Stimulated activated CD4-positive, alpha-beta T cell treated with anti-CD3 and anti-CD28 coated beads, Interleukin-1b, Interleukin-23, amount 100 ng/mL, for 24 hours (primary cell): ENCODE results near the gene SCN8A.
"Not testable (repeated sequence)": the region's sequence is repeated elsewhere in the genome, so short reads cannot be mapped to it uniquely, and the experiment has no call there.

Experiments used
- DNase-seq, 4 experiments: peaks; one replicate each; pipeline ENCODE4 v3.0.0-alpha.2; 2020; ENCODE audit warnings: low read depth in 4 of 4, low spot score in 1 of 4

Gene SCN8A

DNA sequence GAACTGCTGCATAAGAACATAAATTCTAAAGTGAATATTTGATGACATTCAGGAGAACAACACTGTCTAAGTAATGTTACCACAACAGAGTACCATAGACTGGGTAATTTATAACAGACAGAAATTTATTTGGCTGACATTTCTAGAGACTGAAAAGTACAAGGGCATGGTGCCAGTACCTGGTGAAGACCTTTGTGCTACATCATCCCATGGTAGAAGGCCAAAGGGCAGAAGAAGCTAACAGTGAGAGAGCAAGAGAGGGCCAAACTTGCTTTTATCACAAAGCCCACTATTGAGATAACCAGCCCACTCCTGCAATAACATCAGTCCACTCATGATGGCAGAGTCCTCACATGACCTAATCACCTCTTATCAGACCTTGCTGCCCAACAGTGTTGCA, 168.7 kb downstream of the SCN8A start:
- DNase-seq, result no peak

DNA sequence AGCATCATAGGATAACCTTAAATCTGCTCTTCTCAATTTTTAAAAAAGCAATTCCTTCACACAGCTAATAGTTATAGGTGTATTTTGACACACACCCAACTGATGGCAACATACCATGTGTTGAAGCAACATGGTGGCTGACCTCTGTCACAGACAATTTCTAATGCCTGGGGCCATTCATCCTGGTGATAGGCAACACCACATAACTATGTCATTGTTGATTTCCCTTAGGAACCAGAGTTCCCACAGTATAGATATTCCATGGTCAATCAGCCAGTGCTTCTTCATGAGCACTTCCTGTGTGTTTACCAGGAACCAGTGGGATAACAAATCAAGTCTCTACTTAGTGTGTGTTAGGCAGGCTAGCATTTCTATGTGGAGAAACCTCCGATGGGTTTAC, 169.2 kb downstream of the SCN8A start:
- no peak for DNase-seq

DNA sequence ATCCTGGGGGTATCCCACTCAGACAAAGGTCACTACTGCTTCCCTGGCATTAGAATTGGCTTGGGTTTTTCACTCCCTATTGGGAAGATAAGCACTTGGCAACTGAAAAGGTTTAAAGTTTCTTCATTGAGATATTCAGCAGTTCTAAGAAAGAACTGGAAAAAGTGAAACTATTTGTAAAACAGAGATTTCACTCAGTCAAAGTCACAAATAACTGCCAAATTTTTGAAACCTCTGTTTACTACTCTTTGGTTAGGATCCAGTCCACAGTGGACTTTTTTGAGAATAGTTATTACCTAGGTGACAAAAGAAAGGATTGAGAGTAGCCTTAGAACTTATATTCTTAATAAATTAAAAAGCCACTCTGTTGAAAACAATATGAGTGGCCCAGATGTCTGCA, 172.7 kb downstream of the SCN8A start:
- no peak for DNase-seq

DNA sequence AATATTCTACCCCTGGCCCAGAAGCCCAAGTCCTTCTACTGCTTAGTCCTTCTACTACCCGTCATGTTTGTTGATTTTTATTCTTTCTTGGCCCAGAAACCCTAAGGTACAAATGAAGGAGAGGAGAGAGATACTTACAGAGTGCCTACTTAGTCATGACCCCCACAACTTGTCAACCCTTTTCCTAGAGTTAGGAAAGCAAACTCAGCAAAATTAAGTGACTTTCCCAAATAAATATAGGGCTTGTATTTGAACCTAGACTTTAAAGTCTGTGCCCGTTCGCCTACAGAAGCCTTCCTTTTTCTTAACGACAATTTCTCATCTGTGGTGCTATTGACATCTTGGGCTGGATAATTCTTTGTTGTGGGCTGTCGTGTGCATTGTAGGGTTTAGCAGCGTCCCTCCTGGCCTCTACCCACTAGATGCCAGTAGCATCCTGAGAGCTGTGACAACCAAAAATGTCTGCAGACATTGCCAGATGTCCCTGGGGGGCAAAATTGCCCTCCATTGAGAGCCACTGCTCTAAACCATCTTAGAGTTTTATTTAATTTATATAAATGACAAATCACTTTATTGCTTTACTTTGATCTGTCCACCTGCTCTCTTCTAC, 175.1 kb downstream of the SCN8A start:
- no peak for DNase-seq

DNA sequence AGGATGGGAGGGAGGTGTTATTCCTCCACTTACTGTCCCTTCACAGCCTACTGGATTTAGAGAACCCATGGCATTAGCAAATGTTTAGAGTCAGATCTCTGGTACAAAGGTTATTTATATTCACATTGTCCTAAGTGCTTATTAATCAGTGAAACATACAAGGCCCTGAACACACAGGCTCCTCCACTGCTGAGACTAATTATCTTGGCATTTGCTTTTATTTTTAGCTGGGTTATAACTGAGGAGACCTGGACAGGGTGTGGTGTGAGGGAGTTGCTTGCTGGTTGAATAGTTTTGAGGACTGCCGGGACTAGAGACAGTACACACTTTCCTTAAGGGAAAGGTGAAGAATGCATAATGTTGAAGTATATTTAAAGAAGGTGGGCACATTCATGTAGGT, 180.0 kb downstream of the SCN8A start:
- no peak for DNase-seq

DNA sequence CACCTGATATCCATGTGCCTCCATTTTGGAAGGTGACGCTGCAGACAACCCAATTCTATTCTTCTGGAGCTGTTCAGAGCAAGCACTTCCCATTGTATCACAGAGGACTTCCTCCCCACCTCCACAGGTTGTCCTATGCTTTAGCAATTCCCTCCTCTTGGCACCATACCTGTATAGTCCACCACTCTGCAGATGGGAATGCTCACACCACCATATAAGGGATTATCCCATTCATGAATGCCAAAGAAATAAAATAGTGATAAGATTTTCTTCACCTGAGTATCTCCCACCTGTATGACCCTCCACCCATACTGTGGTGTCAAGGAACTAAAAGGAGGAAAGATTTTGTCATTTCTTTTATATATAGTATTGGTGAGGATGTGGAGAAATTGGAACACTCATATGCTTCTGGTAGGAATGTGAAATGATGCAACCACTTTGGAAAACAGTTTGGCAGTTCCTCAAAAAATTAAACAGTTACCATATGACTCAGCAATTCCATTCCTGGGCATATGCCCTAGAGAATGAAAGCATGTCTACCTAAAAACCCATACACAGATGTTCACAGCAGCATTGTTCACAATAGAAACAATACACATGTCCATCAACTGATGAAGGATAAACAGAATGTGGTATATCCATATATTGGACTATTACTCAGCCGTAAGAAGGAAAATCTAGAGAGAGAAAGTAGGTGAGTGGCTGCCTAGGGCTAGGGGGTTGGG, 182.3 kb downstream of the SCN8A start:
- no peak for DNase-seq

DNA sequence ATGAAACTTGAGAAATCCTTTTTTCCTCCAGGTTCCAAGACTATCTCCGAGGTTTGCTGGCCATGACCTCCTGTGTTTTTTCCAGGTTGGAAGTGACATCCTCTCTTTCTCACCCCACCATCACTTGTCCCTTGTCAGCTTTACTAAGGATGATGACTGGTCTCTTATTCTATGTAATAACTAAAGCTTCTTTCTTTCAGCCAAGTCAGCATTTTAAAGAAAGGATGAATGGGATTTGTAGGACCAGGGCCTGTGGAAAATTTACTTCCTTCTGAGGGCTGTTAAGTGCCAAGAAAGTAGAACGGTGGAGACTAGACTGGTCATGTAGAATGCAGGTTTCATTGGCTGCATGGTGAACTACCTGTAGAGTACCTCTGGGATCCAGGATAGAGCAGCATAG, 183.9 kb downstream of the SCN8A start:
- no peak for DNase-seq

DNA sequence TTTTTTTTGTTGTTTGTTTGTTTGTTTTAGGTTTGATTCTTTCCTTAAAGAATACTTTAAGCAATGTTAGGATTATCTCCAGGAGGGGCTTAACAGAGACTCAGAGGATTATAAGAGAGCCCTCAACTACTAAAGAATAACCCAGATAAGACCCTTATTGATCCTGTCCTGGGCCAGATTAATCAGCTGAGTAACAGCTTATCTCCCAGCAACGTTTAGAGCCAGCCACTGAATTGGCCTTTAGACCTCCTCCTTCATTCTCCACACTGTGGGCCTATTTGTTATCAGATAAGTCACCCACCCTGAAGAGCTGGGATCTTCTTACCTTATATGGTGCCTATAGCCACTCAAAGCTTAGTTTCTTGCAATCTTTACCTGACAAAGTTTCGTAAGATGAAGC, 186.4 kb downstream of the SCN8A start:
- no peak for DNase-seq

DNA sequence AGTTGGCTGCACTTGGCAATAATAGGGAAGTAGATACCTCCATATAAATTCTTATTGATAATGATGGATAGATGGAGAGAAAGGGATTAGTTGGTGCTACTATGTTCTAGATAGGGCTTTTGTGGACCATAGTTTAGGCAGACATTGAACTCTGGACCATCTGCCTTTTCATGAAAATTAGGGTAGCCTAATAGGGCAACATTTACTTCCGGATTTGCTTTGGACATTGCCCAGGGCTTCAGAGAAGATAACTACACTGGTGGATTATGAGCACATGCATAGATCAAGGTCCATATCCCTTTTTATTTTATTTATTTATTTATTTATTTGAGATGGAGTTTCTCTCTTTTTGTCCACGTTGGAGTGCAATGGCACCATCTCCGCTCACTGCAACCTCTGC, 186.9 kb downstream of the SCN8A start:
- DNase-seq, result no peak

DNA sequence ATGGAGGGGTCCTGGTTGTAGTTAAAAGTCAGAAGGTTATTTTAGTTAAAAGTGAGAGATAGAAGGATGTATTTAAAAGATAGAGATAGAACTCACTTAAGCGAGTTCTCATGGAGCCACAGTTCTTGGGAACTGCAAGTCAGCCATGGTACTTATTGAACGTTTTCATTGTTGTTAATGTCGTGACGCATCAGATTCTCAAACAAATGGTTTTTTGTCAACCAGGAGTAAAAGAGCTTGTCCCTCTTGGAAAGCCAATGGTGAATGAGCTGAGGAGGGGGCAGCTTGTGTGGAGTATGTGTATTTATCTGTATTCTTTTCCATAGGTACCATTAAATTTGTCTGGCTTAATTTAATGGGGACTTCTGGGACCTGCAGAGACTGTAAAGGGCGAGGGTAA, 188.8 kb downstream of the SCN8A start:
- DNase-seq, result no peak

DNA sequence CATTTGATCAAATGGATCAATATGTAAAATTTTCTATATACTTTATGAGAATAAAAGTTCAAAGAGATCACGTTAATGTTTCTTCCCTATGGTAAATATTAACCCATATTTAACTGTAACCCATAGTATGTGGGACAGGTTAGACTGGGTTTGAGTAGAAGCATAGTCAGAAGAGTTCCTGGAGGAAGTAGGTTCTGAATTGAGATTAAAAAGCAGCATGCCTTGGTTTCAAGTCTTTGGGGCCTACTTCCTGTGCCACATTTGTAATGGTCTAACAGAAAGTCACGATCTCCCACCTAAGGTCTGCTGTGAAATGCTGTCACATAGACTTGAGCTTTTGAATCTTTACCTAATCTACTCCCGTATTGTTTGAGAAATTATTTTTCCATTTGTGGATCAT, 193.7 kb downstream of the SCN8A start:
- DNase-seq, result no peak

DNA sequence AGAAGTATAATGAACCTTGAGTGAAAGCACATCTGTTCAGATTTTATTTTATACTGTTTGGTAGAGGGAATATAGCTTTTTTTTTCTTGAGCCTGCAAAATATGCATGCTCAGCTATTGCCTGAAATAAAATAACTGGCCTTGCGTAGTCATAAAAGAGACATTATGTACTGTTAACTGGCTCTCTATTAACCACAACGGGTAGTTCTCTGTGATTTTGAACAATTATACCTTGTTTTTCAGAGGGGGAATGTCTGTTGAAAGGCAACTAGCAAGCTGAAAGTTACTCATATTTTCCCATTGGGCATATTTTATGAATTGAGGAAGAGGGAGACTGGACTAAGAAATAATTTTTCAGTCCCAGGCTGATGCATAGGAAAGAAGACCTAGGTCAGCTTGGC, 194.9 kb downstream of the SCN8A start:
- DNase-seq, result no peak

DNA sequence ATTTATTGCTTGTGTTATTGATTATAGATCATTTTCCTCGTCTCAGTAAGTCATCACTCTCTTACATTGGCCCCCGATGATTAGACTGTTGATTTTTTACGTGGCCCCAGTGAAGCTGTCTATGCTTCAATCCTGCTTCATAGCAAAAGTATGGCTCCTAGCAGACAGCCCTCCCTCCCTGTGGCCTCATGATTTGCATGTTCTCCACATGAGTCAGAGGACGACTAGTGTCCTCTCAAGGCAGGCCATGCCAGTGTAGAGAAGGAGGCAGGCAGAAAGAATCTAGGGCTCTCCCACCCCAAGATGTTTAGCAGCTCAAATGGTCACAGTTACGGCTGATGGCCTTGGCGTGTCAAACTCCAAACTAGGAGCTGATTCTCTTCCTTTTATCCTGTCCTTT, 197.8 kb downstream of the SCN8A start:
- DNase-seq, result no peak

DNA sequence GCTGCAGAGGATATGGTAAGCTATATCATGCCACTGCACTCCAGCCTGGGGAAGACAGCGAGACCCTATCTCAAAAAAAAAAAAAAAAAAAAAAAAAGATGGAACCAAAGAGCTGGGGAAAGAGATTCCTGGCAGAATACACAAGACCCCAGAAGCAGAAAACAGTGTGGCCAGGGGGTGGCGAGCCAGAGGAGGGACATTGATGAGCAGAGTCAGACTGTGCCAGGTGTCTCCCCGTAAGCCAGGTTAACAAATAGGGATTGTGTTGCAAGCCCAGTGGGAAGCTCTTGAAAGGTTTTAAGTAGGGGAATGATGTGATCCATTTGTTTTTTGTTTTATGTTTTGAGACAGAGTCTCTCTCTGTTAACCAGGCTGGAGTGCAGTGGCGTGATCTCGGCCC, 201.4 kb downstream of the SCN8A start:
- no peak for DNase-seq

DNA sequence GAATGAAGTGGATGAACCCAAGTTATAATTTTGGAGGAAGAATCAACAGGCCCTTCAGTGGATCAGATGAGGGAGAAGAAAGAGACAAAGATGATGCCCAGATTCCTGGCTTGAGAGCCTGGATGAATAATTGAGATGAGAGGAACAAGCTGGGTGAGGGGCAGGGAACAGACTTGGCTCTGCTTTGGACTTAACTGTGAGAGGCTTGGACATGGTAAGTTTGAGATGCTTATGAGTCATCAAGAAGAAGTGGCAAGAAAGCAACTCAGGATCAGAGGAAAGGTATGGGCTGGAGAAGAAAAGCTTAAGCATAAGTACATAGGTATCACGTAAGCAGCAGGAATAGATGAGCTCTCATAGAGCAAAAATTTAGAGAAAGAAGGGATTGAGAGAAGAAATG, 202.2 kb downstream of the SCN8A start:
- DNase-seq, result no peak

DNA sequence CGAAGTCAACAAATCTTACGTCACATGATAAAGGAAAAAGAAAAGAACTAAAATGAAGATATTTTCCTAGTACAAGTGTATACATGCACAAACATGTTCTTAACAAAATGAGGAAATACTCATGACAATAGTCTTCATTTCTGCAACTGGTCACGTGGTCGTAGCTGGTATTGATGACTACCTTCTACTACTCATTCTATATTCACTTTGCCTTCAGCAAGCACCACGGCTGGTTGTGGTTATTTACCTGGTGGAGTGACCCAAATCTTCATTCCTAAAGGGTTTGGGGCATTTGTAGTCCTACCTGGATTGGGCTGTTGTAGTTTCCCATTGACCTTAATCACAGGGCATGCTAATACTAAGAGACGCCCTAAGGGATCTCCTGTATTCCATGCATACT, 206.3 kb downstream of the SCN8A start:
- DNase-seq, result no peak

DNA sequence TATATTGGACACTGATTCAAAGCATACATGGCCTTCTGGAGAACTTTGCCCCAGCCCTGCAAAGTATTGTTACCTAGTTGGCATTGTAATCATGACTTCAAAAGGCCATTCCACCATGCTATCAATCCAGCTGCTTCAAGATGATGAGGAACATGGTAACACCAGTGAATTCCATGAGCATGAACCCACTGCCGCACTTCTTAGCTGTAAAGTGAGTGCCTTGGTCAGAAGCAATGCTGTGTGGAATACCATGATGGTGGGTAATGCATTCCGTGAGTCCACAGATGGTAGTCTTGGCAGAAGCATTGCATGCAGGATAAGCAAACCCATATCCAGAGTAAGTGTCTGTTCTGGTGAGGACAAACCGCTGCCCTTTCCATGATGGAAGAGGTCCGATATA, 207.0 kb downstream of the SCN8A start:
- not testable (repeated sequence) for DNase-seq

DNA sequence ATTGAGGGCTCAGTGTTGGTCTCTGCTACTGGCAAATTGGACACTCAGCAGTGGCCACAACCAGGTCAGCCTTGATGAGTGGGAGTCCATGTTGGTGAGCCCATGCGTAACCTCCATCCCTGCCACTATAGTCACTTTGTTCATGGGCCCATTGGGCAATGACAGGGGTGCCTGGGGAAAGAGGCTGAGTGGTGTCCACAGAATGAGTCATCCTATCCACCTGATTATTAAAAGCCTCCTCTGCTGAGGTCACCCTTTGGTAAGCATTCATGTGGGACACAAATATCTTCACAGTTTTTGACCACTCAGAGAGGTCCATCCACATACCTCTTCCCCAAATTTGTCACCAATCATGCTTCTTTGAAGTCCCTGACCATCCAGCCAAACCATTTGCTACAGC, 207.5 kb downstream of the SCN8A start:
- no peak for DNase-seq

DNA sequence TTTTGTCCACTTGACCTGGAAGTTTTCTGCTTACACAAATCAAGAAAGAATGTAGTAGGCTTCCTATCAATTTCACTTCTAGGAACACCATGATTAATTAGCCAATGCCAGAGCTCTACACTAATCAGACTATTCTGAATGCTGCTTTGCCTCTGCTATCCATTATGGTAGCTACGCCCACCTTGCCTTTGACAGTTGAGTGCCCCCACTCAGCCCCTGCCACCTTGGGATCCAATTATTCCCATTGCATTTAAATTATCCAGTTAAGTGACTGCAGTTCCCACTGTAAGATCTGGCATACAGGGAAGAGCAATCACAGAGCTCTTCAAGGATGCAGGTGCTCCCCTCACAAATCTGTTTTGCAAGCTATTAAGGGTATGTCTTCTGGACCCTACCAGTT, 210.0 kb downstream of the SCN8A start:
- DNase-seq, result no peak

DNA sequence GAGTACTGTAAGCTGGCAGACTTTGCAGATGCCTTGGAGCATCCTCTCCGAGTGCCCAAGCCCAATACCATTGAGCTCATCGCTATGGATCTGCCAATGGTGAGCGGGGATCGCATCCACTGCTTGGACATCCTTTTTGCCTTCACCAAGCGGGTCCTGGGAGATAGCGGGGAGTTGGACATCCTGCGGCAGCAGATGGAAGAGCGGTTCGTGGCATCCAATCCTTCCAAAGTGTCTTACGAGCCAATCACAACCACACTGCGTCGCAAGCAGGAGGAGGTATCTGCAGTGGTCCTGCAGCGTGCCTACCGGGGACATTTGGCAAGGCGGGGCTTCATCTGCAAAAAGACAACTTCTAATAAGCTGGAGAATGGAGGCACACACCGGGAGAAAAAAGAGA, 215.9 kb downstream of the SCN8A start:
- no peak for DNase-seq

DNA sequence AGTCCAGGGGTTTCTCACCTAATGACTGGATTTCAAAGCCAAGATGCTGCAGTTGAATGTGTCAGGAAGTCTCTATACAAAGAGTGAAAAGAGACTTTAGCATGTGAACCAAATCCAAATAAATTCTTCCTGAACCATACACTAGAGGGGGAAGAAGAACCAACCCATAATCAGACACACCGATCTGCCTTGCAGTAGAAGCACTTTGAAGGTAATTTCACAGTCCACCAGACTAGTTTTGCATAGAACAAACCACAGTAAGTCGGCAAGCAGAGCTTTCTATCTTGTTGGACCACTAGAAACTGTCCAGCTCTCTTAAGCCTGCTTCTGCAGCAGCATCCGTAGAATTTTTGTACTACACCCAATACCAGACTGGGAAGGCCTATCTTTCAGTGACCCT, 218.2 kb downstream of the SCN8A start:
- DNase-seq, result no peak

DNA sequence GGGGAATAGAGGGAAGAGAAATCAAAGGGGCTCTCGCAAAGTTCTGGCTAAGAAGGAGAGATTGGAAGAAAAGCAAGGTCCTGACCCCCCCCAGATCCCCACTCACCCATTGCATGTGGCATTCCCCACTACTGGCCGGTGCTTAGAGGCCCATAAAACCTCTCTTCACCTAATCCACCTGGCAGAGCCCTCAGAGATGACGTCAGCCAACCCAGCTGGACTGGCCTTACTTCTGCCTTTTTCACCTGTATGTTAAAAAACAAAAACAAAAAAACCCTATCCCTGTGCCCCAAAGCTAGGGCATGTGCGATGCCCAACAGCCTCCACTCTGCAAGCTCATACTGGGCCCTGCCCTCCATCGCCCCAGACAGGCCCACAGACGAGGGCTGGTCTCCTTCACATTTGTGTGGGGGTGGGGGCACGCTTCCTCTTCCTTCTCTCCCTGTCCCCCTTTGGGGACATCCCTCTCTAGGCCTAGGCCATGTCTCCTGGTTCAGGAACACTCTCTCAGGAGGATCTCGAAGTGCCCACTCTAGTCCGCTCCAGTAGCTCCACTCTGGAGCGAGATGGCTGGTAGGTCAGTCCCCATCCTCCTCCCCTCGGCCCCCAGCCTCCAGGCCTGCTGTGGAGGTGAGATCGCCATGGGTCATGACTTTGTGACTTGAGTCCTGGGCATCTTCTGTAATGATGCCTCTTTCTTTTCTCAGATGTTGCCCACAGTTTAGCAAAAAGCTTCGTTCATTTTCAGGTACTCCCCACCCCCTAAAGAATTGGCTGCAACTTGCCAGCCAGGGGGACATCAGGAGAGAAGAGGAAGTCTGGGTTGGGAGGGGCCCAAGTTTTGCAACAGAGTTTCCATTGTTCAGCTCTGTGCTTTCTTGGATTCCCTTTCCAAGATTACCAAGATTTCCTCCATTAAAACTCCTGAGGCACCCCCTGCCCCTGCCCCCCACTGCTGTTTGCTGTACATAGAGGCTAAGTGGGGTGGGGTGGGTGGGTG, 220.5 kb downstream of the SCN8A start:
- DNase-seq, result no peak
